ENCODE results near the gene SNX13.

Gene SNX13

DNA sequence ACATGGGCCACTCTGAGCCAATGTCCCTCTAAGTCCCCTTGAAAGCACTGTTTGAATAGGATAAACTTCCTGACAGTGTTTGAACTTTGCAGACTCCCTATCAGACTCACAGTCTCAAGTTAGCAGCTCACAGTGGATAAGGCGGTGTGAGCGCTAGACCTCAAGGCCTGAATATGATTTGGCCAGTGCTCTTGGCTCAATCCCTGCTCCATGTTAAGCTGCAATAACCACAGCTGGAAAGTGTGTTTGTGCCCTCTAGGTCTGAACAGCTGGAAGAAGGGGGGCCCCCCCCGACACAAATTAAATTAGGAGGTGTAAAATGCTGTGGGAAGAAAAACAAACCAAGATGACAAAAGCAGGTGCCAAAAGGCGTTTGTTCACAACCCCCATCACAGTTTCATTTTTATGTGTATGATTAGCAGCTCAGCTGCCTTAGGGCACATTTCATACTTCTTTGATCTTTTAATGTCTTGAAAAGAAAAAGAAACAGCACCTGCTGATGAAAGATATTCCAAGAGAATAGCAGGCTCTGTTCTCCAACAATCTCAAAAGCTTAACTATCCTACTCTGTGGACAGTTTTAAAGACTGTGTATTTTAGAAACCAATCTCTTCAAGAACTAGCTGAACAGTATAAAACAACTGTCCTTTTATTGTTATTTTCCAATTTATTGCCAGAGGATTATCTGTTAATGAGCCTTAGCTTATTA, 167.6 kb downstream of the SNX13 start:
- DNase-seq (ENCODE audit: low spot score) (no peak), ATAC-seq (ENCODE audit: low read depth) (no peak; the same call in 2 of the 3 replicates)
- Histone ChIP-seq H3K36me3 (ENCODE audit: low read depth) (no peaks in the 10 kb centered on the region), H3K4me1 (ENCODE audit: insufficient read depth, poor library complexity, severe bottlenecking) (peaks cover 7% of the 10 kb centered on the region), H3K27ac (ENCODE audit: poor library complexity, severe bottlenecking) (no peak overlapping the region), H3K27me3 (ENCODE audit: insufficient read depth, poor library complexity, severe bottlenecking) (no peaks in the 10 kb centered on the region), H3K9me3 (ENCODE audit: severe bottlenecking) (no peaks in the 10 kb centered on the region), H3K4me3 (ENCODE audit: severe bottlenecking) (no peak overlapping the region)
- TF ChIP-seq, protein P1, sequence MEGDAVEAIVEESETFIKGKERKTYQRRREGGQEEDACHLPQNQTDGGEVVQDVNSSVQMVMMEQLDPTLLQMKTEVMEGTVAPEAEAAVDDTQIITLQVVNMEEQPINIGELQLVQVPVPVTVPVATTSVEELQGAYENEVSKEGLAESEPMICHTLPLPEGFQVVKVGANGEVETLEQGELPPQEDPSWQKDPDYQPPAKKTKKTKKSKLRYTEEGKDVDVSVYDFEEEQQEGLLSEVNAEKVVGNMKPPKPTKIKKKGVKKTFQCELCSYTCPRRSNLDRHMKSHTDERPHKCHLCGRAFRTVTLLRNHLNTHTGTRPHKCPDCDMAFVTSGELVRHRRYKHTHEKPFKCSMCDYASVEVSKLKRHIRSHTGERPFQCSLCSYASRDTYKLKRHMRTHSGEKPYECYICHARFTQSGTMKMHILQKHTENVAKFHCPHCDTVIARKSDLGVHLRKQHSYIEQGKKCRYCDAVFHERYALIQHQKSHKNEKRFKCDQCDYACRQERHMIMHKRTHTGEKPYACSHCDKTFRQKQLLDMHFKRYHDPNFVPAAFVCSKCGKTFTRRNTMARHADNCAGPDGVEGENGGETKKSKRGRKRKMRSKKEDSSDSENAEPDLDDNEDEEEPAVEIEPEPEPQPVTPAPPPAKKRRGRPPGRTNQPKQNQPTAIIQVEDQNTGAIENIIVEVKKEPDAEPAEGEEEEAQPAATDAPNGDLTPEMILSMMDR (IDR thresholded peaks at IDR 0.05; ENCODE audit: poor library complexity, severe bottlenecking) = no peak

GRCh38 chr7:17771901-17772408, 168.3 kb downstream of the SNX13 start:
- H3K4me1 ChIP-seq (ENCODE audit: insufficient read depth, poor library complexity, severe bottlenecking) = peaks cover 7% of the 10 kb centered on the region
- no peak overlapping the region for H3K27ac ChIP-seq (ENCODE audit: poor library complexity, severe bottlenecking)

DNA sequence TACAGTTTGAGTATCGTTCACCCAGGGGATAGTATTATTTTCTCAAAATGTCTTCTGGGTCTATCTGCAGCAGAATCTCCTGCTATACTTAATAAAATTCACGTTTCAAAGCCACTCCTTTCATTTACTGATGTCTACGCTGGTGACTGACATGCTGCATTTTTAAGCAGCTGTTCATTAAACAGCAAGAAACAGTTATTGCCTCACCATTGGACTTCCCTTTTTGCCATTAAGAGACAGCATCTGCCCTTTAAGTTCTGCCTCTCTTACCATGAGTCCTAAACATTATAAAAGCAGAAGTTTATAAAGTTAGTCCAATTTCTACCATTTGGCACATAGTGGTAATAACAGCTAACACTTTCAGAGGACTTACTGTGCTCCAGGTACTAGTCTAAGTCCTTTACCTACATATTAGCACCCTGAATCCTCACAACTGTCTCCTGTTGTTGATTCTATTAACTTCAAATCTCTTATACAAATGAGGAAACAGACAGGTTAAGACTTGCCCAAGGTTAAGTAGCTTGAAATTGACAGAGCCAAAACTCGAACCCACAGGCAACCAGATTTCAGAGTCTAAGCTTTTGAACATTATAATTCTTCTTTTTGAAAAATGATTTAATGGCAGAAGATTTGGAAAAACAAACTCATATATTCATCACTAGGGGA, 169.5 kb downstream of the SNX13 start:
- Histone ChIP-seq H3K4me1 (ENCODE audit: insufficient read depth, poor library complexity, severe bottlenecking) (peaks cover 7% of the 10 kb centered on the region), H3K9me3 (ENCODE audit: severe bottlenecking) (no peaks in the 10 kb centered on the region), H3K27ac (ENCODE audit: poor library complexity, severe bottlenecking) (no peak overlapping the region), H3K36me3 (ENCODE audit: low read depth) (no peaks in the 10 kb centered on the region), H3K27me3 (ENCODE audit: insufficient read depth, poor library complexity, severe bottlenecking) (no peaks in the 10 kb centered on the region), H3K4me3 (ENCODE audit: severe bottlenecking) (no peak overlapping the region)
- no peak for DNase-seq (ENCODE audit: low spot score)
- TF ChIP-seq, protein P1 (IDR thresholded peaks at IDR 0.05; ENCODE audit: poor library complexity, severe bottlenecking) = no peak
- no peak for ATAC-seq (ENCODE audit: low read depth)

More at GRCh38 chr7:17771901-17772408, 168.3 kb downstream of the SNX13 start:
- ATAC-seq (ENCODE audit: low read depth) = no peak
- H3K27me3 ChIP-seq (ENCODE audit: insufficient read depth, poor library complexity, severe bottlenecking) = no peaks in the 10 kb centered on the region
- no peak overlapping the region for H3K4me3 ChIP-seq (ENCODE audit: severe bottlenecking)
- no peak for DNase-seq (ENCODE audit: low spot score)
- H3K36me3 ChIP-seq (ENCODE audit: low read depth) = no peaks in the 10 kb centered on the region
- TF ChIP-seq, protein P1 (IDR thresholded peaks at IDR 0.05; ENCODE audit: poor library complexity, severe bottlenecking) = no peak
- H3K9me3 ChIP-seq (ENCODE audit: severe bottlenecking) = no peaks in the 10 kb centered on the region

GRCh38 chr7:17769918-17770317, 170.4 kb downstream of the SNX13 start:
- Histone ChIP-seq H3K27me3 (ENCODE audit: insufficient read depth, poor library complexity, severe bottlenecking) (no peaks in the 10 kb centered on the region), H3K9me3 (ENCODE audit: severe bottlenecking) (no peaks in the 10 kb centered on the region), H3K4me1 (ENCODE audit: insufficient read depth, poor library complexity, severe bottlenecking) (peaks cover 7% of the 10 kb centered on the region), H3K27ac (ENCODE audit: poor library complexity, severe bottlenecking) (no peak overlapping the region), H3K36me3 (ENCODE audit: low read depth) (no peaks in the 10 kb centered on the region), H3K4me3 (ENCODE audit: severe bottlenecking) (no peak overlapping the region)
- TF ChIP-seq, protein P1 (IDR thresholded peaks at IDR 0.05; ENCODE audit: poor library complexity, severe bottlenecking) = peak; percentile 90
- peak; percentile 63 for ATAC-seq (ENCODE audit: low read depth)
- DNase-seq (ENCODE audit: low spot score) = no peak
